ENCODE results near the gene SCAMP4.

Gene SCAMP4

DNA sequence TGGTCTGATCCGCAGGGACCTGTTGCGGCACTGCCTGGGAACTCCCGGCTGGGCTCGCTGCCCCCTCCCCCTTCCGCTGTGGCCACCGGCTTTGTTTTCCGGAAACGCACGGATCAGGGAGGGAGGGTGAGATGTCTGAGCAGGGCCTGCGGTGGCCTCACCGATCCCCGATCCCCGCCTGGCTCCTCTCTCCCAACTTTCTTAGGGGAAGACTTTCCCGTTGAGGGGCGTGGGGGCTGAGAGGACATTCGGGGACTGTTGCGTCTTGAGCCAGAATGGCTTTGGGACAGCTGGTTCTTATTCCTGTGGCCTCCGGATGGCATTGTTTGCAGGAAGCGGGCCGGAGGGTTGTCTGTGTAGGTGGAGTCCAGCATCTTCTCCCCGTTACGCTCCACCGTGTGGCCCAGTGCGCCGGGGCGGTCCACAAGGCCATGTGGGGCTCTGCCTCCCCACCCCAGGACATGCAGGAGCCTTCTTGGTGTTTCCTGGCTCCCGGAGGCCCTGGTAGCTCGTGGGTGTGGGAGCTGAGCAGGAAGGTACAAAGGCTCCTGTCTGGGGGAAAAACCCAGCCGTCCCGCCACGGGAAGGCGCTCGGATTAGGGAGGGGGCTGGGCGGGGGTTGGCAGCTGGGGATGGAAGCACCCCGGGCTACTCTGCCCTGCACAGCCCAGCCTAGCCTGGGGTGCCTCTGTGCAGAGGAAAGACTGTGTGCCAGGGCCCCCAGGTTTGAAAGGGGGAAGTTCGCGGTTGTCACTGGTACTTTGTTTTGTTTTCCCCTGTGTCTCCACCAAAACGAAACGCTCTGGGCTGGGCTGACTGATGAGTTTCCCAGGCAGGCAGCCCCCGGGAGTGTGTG, 37.1 kb downstream of the SCAMP4 start:
- DNase-seq: peak; percentile 79

DNA sequence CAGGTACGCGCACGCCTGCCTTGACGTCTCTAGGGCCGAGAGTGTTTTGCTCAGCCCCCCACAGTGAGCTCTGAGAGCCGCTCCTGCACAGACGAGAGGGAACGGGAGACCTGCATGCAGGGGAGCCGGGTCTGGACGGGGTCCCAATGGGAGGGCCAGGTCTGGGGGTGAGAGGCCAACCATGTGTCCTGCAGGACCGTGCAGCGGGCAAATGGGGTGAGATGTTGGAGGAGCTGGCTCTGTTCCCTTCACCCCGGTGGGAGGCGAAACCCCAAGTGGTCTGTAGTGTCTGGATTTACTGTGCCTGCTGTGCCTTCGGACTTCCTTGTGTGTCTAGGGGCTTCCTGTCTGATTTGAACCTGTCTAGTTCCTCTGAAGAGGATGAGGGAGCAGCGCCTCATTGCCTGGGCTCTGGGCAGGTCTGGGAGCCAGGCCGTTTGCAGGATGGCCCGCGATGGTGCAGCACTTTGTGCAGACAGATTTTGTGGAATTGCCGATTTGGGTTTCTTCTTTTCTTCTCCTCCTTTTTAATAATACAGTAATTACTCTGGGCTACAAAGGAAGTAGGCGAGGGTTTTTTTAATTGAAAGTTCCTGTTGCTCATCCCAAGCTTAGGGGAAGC, 37.8 kb downstream of the SCAMP4 start:
- DNase-seq: no peak

DNA sequence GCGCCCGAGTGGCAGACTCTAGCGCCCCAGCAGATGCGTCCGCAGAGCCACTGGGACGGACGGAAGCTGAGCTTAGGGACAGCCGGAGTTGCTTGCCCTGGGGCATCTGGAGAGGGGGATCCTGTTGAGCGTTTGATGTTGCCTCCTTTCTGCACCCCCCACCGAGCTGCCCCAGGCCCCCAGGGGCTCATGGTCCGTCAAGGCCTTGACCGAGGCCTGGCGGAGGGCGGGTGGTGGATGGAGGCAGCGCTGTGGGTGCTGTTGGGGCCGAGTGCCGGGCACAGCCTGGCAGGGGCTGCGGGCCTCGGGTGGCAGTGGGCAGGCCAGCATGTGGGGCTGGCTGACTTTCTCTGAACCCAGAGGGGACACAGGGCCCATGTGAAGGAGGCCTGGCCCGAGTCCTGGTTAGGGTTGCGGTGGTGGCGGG, 38.5 kb downstream of the SCAMP4 start:
- no peak for DNase-seq

DNA sequence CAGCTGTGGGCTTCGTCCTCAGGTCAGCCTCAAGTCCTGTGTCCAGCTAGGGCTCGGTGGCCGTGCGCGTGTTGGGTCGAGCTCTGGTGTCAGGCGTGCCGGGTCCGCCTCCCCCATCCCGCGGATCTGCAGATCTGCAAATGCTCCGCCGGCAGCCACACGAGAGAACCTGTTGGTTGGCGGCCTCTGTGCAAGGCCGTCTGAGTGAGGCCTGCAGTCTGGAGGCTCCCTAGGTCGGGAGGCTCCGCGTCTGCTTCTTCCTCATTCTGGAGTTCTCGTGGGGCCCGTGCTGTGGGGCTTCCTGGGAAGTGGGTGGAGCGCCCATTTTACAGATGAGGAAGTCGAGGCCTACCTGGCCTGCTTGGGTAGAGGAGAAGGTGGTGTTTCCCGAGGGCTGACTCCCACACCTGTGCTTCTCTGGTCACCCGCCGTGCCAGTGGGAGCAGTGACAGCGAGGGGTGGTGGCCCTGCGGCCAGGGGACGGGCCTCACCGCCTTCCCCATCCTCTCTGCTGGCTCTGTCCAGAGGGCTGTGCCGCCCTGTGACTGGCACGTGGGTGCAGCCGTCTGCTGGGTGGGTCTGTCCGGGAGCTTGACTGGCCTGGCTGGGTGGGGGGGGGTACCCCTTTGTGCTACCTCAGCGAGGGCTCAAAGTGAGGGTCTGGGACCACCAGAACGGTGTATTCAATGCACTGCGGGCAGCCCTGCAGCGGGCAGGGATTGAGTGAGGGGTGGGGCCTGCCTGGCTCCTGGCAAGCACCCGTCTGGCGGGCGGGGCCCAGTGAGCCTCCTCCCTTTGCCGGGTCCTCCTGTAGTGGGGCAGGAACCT, 39.1 kb downstream of the SCAMP4 start:
- DNase-seq: no peak

DNA sequence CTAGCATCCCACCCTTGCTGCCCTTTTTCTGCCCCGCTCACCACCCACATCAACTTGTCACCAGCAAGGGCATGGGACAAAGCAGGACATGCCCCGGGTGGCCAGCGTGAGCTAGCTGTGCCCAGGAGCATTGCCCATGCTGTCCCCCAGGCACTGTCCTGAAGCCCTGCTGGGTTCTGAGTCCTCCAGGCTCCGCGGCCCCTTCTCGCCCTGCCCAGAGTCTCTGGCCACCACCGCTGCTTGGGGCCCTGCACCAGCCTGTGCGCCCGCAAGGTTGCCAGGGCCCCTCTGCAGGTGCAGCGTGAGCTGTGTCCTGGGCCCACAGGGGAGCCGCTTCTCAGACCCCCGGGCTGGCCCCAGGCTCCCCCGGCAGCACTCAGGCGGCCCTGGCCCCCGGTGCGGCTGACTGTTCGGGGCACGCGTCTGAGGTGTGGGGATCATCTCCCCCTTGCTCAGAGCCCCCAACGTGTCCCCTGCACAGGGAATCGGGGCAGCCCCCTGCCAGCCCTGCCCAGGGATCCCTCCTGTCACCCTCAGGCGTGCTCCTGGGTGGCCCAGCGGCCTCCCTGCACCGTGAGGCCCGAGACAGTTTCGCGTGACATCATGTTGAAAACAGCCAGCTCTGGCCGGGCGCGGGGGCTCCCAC, 39.8 kb downstream of the SCAMP4 start:
- no peak for DNase-seq

DNA sequence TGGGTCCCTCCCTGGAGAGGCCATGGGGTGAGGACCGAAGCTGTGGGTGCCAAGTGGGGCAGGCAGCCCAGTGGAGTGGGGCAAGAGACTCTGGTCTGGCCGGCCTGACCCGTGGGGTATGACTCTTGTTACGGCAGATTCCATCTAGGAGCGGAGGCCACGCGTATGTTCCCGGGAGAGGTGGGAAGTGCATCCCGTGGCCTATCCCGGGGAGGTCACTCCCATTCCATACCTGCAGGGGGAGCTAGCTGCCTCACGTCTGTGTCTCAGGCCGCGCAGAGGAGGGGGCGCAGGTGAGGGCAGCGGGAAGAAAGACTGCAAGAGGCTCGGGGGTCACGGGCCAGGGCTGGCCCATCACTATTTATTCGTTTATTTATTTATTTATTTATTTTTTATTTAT, 40.7 kb downstream of the SCAMP4 start:
- DNase-seq: peak; percentile 83

DNA sequence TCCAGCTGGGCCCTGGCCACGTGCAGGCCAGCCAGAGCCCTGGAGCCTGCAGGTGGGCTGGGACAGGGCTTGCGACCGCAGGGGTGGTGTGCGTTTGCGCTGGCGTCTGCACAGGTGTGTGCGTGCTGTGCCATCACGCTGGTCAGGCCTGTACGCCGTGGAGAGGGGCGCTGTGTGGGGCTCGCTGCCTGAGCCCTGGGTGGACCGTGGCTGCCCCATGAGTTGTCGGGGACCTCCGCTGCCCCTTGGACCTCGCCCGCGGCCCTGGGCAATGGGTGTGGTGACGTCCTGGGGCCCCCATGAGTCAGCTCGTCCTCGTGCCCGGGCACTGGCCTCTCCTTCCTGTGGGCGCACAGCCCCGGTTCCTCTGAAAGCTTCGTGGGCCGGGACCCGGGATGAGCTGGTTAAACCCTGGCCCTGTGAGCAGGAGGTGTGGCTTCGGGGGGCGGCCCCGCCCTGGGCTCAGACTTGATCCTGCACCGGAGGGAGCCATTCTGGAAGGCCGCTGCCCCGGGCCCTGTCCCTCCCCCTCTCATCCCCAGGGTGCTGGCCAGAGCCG, 42.5 kb downstream of the SCAMP4 start:
- no peak for DNase-seq

DNA sequence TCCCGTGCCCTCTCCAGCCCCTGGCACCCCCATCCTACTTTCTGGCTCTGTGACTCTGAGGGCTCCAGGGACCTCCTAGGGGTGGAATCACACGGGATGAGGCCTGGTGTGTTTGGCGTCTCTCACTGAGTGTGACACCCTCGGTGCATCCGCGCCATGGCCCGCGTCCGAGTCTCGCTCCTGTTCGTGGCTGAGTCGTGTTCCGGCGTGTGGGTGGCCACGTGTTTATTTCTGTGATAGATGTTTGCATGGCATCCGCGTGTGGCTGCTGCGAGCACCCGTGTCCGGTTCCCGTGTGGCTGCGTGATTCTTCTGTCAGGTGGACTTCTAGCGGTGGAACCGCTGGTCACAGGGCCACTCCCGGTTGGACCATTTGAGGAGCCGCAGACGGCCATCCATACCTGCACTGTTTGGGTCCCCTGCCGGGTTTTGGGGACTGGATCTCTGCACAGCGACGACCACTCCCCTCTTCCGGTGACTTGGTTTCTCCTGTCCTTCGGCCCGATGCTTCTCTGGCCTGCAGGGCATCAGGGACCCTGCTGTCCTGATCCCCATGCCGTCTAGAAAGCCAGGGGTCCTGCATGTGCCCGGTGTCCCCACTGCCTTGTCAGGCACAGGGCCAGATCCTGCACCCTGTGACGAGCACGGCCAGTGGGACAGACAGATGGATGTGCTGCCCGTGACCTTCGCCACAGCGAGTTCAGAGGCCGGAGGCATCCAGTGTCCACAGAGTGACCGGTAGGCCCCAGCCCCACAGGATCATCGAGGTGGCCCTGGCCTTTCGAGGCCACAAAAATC, 44.3 kb downstream of the SCAMP4 start:
- no peak for DNase-seq

DNA sequence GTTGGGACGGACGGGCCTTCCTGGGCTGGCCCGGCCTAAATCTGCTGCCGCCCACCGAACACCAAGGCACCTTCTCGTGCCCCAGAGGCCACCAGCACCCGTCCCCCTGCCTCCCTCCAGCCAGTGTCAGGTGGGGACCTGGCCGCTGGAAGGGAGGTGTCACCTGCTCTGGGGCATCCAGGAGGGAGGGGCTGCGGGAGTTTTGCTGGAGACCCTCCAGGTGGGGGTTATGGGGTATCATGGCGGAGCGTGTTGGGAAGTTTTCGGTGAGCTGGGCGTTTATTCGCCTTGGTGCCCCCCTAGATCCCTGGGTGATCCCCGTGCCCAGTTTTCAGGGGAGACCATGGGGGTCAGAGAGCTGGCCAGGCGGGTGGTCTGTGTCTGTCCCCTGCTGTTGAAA, 45.4 kb downstream of the SCAMP4 start:
- no peak for DNase-seq

DNA sequence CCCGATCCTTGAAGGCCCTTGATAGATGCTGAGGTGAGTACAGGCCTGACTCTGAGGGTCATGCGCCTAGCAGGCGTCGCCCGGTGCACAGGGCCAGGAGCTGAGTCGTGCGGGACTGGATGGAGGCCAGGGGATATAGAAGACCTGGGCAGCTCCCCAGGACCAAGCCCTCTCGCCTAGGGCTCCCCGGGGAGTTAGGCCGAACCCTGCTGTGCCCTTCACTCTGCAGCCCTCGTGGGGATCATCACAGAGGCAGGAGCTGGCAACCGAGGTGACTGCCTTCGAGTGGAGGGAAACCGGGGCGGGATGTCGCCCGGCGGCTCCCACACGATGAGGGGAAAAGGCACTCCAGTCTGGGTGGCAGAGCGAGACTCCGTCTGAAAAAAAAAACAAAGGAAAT, 47.4 kb downstream of the SCAMP4 start:
- DNase-seq: no peak

DNA sequence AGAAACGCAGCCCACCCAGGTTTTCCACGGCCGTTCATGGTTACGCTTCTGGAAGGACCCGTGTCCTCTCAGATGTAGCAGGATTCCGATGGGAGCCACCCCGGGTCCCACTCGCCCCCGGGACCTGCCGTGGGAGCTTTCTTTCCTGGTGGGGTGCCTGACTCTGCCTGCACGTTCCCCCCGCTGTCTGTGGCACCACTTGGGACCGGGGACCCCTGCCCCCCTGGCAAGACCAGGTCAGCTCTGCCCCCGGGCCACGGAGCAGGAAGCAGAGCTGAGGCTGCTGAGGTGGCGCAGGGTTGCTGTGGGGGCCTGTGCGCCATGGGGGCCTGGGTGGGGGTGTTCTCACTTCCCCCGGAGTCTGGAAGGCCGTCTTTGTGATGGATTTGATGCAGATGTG, 47.8 kb downstream of the SCAMP4 start:
- DNase-seq: no peak

DNA sequence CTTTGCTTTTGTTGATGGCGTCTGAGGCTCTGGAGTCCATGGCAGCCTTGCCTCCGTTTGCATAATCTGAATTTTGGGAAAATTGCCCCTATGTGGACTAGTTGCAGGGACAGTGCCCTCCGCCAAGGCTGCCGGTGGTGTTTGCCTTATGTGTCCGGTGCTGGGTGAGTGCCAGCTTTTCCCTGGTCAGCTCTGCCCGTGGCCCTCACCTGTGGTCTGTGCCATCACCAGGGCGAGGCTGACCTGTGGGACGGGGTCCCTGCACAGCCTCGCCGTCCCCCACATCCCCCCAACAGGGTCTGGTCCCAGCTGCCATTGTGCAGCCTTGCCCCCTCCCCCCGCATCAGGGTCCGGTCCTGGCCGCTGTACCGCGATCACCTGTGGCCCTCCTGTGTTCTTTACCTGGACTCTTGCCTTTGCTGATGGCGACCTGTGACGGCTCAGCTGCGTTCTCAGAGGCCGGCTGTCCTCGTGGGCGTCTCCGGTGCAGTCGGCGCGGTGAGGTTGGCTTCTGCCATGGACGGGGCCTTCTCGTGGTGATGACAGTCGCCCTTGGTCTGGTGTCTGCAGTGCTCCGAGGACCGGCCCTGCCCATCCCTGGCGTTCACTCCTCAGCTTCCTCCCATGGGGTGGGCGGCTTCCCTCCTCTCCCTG, 48.4 kb downstream of the SCAMP4 start:
- DNase-seq: no peak

DNA sequence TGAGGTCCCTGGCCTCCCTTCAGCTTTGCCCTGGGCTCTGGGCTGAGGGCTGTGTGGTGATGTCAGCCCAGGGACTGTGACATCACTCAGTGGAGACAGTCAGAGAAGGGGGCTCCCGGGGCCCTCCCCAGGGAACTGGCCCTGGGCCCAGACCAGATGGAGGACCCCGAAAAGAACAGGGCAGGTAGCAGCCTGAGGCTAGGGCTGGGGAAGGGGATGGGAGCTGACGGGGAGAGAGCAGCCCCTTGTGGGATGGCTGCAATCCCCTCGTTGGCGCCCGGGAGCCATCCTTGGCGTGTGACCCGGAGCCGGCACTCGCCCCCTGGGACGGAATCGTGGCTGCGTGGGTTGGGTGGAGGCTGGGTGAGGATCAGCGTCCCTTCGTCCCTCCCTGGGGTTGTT, 49.3 kb downstream of the SCAMP4 start:
- DNase-seq: no peak

DNA sequence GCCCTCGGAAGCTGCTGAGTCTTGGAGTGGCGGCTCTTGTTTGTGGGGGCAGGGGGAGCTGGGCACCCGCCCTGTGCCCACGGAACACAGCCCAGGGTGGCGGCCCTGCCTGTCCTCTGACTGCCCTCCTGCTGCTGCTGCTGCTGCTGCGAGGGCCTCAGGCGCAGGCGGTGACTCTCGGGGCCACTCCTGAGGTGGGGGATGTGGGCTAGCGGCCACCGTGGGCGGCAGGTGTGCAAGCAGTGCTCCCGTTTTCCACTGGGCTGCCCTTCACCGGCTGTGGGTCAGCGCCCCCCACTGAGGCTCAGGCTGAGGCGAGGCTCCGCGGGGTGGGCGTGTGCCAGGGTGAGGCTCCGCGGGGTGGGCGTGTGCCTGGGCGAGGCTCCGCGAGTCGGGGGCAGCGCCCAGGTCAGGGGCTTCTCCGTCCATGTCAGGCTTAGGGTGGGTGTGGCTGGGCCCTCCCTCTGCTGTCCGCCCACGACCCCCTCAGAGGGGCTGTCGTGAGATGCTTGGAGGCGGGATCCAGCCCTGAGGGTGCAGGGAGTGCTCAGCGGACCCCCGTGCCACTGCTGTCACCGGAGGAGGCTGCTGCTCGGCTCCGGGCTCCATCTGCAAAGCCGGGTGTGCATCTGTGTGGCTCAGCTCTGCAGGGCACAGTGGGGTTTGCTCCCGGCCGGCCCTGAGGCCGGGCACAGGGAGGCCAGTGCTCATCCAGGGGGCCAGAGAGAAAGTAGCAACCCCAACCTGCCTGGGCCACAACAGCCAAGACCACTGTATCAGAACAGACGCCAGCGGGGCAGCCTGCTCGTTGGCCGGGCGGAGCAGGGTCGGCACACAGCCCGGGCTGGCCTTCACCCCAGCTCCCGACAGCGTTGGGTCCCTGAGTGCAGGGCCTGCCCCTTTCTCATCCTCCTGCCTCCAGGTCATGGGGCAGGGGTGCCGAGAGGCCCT, 50.2 kb downstream of the SCAMP4 start:
- DNase-seq: no peak

DNA sequence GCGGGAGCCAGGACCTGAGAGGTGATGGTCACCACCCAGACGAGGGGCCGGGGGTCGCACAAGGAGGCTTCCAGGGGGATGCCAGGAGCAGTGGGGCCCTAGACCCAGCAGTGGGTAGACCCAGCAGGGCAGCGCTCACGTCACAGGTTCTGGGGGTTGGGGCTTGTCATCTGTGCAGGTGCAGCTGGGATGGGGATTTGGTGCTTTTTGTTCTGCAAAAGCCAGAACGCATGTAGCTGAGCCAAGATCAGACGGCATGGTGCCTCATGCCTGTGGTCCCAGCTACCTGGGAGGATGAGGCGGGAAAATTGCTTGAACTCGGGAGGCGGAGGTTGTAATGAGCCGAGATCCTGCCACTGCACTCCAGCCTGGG, 50.9 kb downstream of the SCAMP4 start:
- no peak for DNase-seq

DNA sequence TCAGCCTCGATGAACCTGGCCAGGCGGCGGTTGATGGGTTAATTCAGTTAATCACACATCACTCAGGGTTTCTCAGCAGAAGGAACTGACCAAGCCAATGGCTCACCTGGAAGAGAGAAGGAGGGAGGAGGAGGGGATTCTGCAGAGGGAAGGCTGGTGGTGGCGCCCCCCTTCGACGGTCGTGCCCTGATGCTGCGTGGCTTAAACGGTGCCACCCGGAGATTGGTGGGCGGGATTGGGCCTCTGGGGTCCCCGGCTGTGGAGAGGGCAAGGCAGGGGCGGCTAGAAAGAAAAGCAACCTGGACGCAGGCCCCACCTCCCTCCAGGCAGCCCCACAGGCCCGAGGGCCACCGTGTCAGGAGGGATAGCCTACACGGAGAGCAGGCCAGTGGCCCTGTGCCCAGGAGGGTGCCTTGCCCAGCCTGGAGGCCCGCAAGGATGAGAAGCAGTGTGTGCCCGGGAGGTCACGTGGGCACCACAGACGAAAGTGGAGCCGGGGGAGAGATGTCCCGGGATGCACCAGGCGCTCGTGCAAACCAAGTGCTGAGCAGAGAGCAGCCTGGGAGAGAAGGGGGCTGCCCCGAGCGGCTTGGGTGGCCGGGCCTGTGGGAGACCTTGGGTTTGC, 51.8 kb downstream of the SCAMP4 start:
- no peak for DNase-seq

DNA sequence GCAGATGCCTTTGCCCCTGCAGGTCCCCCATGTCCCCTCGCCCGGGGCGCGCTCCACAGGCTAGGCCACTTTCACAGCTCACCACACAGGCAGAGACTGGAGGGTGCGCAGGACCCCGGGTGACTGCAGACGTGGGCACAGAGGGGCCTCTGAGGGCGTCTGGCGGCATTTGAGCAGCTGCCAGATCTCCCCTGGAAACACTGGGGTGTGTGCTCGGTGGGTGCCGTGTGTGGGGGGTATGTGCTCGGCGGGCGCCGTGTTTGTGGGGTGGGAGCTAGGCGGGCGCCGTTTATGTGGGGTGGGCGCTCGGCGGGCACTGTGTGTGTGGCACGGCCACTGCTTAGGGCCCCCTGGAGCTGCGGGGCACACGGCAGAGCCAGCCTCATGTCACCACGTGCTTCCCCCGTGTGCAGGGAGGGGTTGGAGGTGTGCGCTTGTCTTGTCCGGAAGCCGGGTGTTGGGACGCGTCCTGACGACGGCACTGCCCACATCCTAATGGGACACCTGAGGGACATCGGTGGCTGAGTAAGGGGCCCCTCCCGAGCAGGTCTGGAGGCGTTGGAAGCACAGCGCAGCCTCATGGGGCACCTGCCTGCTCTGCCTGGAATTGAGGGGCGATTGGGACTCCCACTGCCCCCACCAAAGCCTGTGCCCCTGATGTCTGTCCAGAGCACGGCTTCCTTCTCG, 52.5 kb downstream of the SCAMP4 start:
- DNase-seq: no peak

DNA sequence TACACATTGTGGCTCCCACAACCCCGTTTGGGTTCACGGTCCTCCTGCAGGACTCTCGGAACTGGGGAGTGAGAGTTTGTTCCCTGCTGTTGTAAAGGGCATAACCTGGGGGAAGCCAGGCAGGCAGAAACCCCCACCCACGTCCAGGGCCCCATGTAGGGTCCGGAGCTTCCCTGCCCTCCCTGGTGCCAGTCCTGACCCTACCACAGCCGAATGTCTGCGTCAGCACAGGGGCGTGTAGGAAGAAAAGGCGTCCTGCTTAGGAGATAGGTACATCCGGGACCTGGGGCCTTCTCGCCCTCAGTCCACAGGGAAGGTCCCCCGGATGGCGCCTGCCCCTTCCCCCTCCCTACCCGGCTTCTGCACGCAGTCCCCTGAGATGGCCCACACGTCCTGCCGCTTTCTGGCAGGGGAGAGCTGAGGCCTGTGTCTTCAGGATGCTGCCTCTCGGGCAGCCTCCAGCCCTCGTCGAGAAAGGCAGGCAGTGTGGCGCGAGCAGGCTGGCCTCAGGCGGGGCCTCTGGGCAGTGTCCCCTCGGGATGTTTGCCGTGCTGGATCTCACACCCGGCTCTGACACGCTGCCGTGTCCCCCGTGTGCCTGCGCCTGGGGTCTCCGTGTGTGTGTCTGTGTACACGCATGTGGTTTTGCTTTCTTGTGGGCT, 54.9 kb downstream of the SCAMP4 start:
- no peak for DNase-seq
